GM18502 (cell line): ENCODE measurements around the gene WDR5.
"Not testable (repeated sequence)": the region's sequence is repeated elsewhere in the genome, so short reads cannot be mapped to it uniquely, and the experiment has no call there.

Source experiments
- ATAC-seq: cut with Tn5 transposase; IDR thresholded peaks from one replicate; pipeline ENCODE4 v1.9.1; 2021; ENCODE audit warnings: mild to moderate bottlenecking; ENCODE audit not compliant: unreplicated experiment, poor library complexity

The WDR5 gene

DNA sequence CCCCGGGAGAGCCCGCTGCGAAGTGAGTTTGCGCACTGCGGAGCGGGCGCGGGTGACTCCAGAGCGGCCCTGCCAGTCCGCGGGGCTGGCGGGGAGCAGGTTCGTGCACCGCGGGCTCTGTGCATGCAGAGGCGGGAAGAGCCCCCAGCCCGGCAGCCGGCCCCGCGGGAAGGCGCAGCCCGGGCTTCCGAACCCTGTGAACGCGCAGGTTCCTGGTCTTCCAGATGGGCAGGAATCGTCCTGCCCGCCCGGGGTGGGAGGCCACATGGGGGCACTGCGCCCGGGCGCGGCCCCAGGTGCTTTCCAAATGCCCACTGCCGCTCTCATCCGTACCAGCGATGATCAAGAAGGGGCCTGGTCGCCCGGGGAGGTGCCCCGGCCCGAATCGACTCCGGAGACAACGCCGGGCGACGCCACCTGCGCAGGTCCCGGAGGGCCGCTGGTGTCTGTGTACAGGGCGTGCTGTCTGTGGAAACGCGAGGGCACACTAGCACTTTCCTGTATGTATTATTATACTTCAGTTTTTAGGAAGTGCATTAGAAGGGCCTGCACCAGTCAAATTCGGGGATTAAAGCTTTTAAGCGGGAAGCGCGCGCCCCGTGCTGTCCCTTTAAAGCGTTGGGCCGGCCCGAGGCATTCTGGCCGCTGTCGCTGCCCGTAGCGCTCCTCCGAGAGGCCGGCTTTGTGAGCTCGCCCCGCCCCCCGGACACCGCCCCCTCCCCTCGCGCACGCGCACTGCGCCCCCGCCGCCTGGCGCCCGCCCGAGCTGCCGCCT, at the start of gene WDR5:
Gene WDR5 (plus strand): TSS at position 740 of the 775 bp plus-strand sequence. CDS start 3,796 bp downstream, outside the sequence.
- ATAC-seq = peak; percentile 57

DNA sequence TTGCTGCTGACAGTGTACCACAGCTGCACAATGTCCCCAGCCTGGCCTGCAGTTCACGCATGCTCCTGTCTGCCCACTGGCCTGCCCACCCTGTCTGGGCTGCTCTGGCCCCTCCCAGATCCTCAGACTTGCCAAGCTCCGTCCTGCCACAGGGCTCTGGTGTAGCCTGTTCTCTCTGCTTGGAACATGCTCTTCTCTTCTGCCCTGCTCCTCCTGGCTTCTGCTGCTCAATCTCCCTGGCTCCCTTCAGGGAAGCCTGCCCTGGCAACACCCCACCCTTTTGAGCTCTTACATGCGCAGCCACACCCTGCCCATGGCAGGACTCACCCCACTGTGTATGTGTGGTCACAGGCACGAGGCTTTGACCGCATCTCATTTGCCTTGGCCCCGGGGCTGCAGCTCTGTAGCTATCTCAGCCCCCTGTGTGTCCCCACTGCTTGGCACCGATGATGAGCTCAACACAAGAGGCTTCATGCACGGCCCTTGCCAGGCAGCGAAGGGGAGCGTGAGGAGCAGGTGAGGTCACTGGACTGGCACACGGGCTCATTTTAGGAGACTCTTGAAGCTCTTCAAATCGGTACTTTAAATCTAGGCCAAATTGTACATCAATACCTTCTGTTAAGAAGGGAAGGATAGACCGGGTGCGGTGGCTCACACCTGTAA, 47.7 kb upstream of the WDR5 start:
- no peak for ATAC-seq

DNA sequence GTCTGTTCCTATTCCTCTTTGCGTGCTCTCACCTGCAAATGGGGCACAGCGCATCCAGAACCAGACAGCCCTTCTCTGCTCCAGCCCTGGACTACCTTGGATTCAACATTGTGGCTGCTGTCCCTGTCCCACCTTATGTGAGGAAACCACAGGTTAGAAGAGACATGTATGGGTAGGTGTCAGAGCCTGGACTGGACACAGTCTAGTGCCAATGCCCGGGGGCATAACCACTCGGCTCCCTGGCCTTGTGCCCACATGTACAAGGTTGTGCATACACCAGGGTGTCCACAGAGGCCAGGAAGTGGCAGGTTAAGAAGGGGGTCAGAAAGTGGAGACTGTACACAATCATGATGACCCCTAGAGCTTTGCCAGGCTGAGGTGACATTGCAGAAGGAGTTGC, 45.9 kb upstream of the WDR5 start:
- no peak for ATAC-seq

DNA sequence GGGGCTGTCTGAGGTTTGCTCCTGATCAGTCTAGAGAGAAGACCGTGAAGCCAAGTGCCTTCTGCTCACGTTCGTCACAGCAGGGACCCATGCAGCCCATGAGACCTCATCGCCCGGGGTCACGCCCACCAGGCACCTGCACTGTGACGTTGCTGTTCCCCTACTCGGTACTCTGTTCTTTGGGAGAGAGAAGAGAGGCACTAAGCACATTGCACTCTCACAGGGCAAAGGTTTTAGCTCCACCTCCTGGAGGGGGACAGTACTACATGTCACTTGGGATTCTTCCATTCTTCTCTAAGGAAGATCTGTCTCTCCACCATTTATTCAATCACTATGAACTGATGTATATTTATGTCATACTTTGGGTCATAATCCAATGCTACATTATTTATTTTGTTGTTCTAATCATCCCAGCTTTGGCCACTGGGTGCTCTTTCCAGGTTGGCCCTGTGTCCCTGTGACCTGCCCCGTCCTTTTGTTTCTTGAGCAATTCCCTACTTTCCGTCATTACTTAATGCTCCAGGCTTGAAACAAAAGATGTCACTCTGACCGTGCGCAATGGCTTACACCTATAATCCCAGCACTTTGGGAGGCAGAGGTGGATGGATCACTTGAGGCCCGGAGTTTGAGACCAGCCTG, 36.6 kb upstream of the WDR5 start:
- no peak for ATAC-seq

DNA sequence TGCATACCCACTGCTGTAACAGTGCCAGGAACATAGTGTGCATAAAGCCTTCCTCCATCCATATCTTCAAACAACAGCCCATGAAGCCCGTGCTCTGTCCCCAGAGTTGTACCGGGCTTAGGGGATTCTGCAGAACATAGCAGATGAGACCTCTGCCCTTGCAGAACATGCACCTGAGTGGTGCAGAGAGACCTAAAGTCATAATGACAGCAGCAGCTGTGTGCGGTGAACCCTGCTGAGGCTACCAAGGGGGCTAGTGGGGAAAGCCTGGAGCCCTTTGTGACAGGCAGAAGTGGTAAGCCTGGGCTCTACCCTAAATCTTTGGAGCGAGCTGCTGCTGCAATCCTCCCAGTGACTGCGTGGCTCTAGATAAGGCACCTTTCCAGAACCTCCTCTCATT, 35.8 kb upstream of the WDR5 start:
- ATAC-seq = no peak

DNA sequence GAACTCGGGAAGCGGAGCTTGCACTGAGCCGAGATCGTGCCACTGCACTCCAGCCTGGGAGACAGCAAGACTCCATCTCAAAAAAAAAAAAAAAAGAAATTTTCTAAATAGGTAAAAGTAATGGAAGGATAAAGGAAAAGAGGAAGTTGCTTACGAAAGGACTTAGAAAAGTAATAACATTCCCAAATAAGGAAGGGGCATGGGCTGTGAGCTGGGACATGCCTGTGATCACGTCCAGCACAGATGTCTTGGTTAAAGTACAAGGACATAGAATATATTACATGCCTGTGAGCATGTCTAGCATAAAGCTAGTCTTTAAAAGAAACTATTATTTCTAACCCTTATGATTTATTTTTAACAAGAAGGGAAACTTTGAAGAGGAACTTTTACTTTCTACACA, 34.7 kb upstream of the WDR5 start:
- ATAC-seq = not testable (repeated sequence)

DNA sequence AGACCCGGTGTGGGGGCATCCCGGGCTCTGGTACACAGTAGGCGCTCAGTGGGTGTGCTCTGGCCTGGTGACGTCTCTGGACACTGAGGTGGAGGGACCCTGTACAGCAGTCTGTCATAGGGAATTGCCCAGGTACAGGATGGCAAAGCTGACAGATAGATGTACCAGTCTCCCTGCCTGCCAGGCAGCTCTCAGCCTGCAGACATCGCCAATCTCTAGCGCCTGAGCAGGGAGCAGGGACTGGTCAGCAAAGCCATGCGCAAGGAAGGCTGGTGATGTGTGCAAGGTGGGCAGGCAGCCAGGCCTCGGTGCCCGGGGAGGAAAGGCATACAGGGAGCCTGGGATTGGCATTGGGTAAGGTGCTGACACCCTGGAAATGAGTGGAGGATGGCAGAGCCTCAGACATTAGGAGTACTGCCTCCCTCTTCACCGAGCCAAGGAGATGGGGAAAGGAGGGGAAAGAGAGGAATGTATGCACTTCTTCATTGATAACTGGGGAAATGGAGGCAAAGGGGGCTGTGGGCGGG, 34.2 kb upstream of the WDR5 start:
- ATAC-seq = no peak

DNA sequence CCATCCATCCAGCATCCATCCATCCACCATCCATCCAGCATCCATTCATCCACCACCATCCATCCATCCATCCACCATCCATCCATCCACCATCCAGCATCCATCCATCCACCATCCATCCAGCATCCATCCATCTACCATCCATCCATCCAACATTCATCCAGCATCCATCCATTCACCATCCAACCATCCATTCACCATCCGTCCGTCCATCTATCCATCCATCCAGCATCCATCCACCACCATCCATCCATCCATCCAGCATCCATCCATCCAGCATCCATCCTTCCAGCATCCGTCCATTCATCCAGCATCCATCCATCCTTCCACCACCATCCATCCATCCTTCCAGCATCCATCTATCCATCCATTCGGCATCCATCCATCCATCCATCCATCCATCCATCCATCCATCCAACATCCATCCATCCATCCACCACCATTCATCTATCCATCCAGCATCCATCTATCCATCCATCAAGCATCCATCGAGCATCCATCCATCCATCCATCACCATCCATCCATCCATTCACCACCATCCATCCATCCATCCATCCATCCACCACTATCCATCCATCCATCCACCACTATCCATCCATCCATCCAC, 32.4 kb upstream of the WDR5 start:
- no peak for ATAC-seq

DNA sequence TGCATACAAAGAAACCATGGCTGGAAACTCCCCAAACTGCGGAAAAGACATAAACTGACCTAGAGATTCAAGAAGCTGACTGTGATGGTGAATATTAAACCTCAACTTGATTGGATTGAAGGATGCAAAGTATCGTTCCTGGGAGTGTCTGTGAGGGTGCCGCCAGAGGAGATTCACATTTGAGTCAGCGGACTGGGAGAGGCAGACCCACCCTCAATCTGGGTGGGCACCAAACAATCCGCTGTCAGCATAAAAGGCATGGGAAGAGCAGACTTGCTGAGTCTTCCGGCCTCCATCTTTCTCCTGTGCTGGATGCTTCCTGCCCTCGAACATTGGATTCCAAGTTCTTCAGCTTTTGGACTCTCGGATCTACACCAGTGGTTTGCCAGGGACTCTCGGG, 24.8 kb upstream of the WDR5 start:
- ATAC-seq = no peak

DNA sequence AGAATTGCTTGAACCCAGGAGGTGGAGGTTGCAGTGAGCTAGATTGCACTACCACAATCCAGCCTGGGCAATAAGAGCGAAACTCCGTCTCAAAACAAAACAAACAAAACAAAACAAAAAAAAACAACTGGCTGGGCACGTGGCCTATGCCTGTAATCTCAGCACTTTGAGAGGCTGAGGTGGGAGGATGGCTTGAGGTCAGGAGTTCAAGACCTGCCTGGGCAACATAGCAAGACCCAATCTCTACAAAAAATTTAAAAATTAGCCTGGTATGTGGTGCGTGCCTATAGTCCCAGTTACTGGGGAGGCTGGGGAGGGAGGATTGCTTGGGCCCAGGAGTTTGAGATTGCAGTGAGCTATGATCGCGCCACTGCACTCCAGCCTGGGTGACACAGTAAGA, 23.3 kb upstream of the WDR5 start:
- ATAC-seq = no peak

DNA sequence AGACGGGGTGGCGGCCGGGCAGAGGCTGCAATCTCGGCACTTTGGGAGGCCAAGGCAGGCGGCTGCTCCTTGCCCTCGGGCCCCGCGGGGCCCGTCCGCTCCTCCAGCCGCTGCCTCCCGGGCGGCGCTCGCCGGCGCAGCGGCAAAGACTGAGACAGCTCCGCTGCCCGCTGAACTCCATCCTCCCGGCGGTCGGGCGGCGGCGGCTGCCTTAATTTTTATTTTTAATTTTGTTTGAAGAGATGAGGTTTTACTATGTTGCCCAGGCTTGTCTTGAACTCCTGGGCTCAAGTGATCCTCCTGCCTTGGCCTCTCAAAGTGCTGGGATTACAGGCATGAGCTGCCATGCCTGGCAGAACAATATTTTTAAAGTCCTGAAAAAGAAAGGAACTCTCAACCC, 16.9 kb upstream of the WDR5 start:
- not testable (repeated sequence) for ATAC-seq

DNA sequence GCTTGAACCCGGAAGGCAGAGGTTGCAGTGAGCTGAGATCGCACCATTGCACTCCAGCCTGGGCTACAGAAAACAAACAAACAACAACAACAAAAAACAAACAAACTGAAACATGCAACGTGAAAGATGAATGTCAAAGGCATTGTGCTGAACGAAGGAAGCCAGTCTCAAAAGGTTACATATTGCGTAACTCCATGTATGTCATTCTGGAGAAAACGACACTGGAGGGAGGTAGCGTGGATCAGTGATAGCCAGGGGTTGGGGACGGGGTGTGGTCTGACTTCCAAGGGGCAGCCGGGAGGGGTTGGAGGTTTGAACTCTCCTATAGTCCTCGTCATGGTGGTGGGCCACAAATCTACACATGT, 12.1 kb upstream of the WDR5 start:
- ATAC-seq = no peak

DNA sequence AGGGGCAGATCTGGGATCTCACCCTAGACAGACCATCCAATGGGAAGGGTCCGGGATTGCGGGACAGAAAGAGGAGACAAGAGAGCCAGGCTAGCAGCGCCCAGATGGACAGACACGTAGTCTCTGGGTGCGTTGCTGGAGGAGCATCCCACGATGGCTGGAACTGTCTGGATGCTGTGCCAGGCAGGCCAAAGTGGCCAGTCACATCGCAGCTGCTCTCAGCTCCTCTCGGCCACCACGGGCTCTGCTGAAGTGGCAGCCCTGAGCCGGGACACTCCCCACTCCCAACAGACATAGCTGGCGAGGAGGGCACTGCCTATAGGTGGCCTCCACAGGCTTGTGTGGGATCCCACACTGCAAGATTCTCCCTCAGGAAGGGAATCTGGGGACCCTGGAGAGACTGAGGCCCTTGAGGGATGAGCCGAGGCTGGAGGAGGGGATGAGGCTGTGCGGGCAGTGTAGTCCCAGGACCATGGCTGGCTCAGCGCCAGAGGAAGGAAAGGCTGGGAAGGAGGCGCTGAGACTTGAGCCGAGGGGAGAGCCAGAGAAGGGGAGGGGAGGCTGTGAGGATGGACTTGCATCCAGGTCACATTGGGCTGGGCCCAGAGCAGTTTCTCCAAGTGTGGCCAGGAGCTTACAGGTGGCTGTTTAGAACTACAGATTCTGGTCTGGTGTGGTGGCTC, 10.3 kb upstream of the WDR5 start:
- ATAC-seq = no peak

DNA sequence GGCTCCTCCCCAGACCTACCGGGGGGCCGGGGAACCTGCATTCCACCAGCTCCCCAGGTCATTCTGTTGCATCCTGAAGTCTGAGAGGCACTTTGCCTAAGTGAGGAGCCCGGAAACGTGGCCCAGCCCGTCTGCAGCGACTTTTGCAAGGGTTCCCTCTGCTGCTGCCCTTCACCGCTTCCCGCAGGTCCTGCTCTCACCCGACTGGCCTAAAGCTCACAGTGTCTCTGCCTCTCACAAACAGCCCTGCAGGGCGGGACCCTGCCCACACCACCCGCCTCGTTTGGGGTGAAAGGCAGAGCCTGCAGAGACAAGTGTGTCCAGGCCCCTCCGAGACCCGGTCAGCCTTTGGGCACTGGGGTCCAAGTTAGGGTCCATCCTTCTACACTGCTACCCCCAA, 9.5 kb upstream of the WDR5 start:
- ATAC-seq = no peak

DNA sequence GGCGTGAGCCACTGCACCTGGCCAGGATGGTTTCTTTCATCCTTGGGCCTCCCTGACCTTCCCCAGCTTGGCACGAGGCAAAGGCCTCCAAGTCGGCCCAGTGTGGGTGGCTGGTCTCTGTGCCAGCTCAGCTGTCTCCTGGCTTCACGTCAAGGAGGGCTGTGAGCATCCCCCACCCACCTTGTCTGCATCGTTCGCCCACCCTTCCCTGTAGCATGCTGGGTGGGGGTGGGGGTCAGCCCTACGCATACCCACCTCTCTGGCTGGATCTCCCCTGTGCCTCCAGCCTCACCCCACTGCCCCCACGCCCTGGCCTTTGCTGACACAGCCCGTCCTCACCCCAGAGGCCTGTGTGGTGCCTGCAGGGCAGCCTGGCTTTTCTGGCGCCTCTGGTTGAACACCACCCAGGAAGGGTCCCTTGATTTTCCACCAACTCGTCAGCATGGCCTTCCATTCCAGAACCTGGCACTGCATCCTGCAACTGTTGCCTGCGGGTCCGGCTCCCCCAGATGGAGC, 8.8 kb upstream of the WDR5 start:
- no peak for ATAC-seq

DNA sequence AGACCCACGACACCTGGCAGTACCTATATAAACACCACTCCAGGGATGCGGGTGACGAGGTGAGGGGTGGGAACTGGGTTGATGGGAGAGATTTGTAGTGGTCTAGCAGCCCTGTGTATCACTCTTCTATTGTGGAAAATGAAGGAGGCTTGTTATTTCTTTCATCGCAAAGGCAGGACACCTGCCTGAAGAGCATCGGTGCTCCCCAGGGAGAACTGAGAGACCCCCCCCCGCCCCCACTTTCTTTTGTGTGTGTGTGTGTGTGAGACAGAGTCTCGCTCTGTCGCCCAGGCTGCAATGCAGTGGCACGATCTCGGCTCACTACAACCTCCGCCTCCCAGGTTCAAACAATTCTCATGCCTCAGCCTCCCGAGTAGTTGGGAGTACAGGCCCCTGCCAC, 8.3 kb upstream of the WDR5 start:
- ATAC-seq = no peak

DNA sequence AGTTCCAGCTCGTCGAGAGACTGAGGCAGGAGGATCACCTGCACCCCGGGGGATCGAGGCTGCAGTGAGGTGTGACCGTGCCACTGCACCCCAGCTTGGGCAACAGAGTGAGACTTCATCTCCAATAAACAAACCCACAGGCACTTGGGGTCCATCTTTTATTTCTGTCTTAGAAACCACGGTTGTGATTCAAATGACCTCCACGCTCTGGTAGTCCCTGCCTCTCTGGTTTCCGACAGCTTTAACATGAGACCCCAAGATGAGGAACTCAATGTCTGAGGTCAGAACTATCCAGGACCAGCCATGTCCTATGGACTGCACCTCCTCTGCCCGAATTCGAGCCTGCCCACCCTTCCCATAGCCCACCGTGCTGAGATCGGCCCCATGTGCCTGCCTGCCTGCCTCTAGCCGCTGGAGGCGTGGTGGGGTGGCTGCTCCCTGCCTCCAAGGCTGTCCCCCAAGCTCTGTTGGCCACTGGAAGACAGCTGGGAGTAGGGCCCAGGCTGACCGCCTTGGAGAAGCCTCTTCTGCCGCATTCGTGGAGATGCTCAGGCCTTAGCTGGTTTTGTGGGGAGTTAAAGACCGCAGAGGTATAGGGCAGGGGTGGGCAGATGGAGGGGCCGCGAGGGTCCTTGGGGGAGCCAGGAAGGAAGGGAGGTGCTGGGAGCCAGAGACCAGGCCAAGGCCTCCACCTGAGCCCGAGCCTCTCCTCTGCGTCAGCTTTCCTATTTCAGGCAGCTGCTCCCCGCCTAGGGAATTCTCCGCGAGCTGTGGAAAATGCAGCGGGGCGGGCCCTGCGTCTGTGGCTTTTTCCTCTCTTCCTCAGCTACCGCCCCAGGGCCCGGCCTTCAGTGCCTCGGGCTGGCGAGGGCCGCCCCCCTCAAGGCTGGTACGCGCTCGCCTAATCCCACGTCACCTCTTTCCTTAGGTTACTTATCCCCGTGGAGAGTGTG, 6.9 kb upstream of the WDR5 start:
- ATAC-seq = no peak

DNA sequence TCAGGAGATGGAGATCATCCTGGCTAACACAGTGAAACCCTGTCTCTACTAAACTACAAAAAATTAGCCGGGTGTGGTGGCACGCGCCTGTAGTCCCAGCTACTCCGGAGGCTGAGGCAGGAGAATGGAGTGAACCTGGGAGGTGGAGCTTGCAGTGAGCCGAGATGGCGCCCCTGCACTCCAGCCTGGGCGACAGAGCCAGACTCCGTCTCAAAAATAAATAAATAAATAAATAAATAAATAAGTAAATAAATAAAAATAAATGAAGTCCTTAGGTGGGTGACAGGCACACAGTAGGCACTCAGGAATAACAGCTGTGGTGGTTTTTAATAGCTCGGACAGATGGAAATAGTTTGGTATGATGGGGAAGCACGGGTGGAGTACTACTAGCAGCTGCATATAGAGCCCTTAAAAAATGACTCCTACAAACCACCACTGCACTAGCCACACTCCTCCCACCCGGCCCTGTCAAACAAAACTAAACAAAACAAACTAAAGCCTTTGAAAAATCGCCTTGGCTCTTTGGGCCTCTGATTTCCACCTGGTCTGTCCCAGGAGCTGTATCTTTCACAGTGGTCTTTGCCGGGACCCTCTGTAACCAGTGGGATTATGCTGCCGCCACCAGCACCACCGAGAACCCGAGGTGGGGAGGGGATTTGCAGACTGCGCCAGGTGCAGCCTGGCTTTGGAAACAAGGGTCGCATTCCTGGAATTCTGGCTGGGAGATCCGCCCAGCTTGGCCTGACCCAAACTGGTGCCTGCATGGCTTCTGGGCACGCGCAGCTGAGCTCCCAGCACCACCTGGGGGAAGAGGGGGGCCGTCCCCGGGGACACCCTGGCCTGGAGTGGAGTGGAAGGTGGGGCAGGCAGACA, 5.1 kb upstream of the WDR5 start:
- ATAC-seq = no peak
